Measurements from ENCODE around the gene CBFA2T2.

- TF ChIP-seq CTCF (conservative IDR thresholded peaks at IDR 0.05; ENCODE audit: low read depth, low read length) = no peak
- no peak for TF ChIP-seq EZH2 (IDR thresholded peaks at IDR 0.05; ENCODE audit: borderline replicate concordance, low read depth, low read length, poor library complexity, severe bottlenecking)
Measured at GRCh38 chr20:33627577-33628216, 137.8 kb downstream of the CBFA2T2 start.

Measured in A673 (cell line).